ENCODE data around the gene IGFBP4.

IGFBP4 gene

DNA sequence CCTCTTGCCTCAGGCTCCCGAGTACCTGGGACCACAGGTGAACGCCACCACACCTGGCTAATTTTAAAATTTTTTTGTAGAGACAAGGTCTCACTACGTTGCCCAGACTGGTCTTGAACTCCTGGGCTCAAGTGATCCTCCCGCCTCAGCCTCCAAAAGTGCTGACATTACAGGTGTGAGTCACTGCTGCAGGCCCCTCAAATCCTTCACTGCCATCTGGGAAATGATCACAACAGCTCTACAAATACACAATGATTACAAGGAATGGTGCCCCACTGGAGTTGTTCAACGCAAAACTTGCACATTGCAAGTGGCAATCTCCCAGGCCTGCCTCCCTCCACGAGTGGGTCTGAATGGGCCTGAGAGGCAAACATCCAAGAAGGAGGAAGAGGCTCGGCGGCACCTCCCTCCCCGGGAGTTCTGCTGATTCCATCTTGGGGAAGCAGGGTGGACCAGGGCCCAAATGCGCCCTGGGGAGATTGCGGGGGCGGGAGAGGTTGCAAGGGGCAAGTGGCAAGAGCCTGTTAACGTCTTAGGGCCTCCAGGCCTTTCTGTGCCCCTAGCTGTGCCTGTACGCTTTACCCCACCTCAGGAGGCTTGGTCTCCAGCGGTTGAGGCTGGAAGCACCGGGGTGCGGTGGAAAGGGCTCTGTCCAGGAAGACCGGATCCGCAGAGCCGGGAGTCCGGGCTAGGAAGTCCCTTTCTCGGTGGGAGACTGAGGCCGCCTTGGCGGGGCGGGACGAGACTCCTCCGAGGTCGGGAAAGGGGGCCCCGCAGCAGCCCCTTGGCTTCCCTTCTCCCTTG lies 656 bp upstream of the IGFBP4 start:
- H3K9me3 ChIP-seq (ENCODE audit: control insufficient read depth, insufficient read depth, low read length), result no peaks in the 10 kb centered on the region
- H3K27ac ChIP-seq (ENCODE audit: low read depth, low read length), result no peak overlapping the region
- H3K9me2 ChIP-seq (replicated peaks; ENCODE audit: control insufficient read depth, low read length), result no peaks in the 10 kb centered on the region
- no peak overlapping the region for H3K4me3 ChIP-seq (ENCODE audit: low read length)
- peak; percentile 83; the same call in 1 of the 2 replicates for TF ChIP-seq EZH2phosphoT487 (IDR thresholded peaks at IDR 0.05; ENCODE audit: borderline replicate concordance, low read length)
- TF ChIP-seq, protein P1, sequence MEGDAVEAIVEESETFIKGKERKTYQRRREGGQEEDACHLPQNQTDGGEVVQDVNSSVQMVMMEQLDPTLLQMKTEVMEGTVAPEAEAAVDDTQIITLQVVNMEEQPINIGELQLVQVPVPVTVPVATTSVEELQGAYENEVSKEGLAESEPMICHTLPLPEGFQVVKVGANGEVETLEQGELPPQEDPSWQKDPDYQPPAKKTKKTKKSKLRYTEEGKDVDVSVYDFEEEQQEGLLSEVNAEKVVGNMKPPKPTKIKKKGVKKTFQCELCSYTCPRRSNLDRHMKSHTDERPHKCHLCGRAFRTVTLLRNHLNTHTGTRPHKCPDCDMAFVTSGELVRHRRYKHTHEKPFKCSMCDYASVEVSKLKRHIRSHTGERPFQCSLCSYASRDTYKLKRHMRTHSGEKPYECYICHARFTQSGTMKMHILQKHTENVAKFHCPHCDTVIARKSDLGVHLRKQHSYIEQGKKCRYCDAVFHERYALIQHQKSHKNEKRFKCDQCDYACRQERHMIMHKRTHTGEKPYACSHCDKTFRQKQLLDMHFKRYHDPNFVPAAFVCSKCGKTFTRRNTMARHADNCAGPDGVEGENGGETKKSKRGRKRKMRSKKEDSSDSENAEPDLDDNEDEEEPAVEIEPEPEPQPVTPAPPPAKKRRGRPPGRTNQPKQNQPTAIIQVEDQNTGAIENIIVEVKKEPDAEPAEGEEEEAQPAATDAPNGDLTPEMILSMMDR (IDR thresholded peaks at IDR 0.05; ENCODE audit: low read depth, low read length, poor library complexity, severe bottlenecking), result no peak
- H3K4me1 ChIP-seq (ENCODE audit: control insufficient read depth, low read length), result peaks cover 7% of the 10 kb centered on the region
- H3K27me3 ChIP-seq (ENCODE audit: control insufficient read depth, low read length), result peaks cover 58% of the 10 kb centered on the region
- no peaks in the 10 kb centered on the region for H3K36me3 ChIP-seq (ENCODE audit: control insufficient read depth, low read length)
- no peaks in the 10 kb centered on the region for H4K20me1 ChIP-seq (ENCODE audit: control insufficient read depth, insufficient read depth, low read depth, low read length)
- no peaks in the 10 kb centered on the region for H3F3A ChIP-seq (ENCODE audit: control insufficient read depth, insufficient read depth)
- H3K79me2 ChIP-seq (ENCODE audit: control insufficient read depth, low read length), result no peaks in the 10 kb centered on the region
- no peak overlapping the region; the same call in 1 of the 2 replicates for H3K4me2 ChIP-seq (ENCODE audit: low read length)

DNA sequence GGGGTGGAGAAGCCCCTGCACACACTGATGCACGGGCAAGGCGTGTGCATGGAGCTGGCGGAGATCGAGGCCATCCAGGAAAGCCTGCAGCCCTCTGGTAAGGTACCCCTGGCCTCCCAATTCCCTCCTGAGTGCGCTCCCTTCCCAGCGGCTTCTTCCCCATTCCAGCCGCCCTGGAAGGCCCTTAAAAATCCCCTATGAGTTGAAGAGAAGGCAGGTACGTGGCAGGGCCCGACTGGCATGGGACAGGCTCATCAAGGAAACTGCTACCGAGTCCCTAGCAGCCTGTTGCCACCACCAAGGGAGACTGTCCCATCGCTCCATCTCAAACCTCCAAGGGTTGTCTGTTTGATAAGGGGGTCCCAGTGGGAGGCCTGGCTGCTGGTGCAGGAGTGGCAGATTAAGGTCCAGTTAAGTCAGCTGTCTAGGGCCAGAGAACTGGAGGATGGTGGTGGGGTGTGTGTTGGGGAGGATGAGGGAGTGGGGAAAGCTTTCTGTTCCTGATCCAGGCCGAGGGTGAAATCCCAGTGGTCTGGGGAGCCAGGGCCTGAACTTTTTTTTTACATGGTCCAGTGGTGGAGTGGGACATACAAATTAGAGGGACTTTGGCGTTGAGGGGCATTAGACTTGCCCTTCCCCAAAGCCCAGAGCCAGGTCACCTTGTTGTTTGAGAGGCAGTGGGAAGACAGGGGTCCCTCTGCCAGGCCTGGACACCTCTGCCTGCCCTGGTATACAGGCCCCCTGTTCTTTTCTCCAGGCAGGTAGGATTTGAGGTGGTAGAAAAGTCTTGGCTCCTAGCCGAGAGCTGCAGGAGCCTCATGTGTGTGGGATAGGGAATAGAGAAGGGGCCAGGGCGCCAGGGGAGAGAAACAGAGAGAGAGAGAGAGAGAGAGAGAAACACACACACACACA lies 994 bp downstream of the IGFBP4 start:
- Histone ChIP-seq H3K27ac (ENCODE audit: low read depth, low read length) (no peak overlapping the region), H3K9me2 (replicated peaks; ENCODE audit: control insufficient read depth, low read length) (no peaks in the 10 kb centered on the region), H3K79me2 (ENCODE audit: control insufficient read depth, low read length) (no peaks in the 10 kb centered on the region), H3K9me3 (ENCODE audit: control insufficient read depth, insufficient read depth, low read length) (no peaks in the 10 kb centered on the region), H3F3A (ENCODE audit: control insufficient read depth, insufficient read depth) (no peaks in the 10 kb centered on the region), H3K4me3 (ENCODE audit: low read length) (no peak overlapping the region), H4K20me1 (ENCODE audit: control insufficient read depth, insufficient read depth, low read depth, low read length) (no peaks in the 10 kb centered on the region), H3K36me3 (ENCODE audit: control insufficient read depth, low read length) (no peaks in the 10 kb centered on the region), H3K4me1 (ENCODE audit: control insufficient read depth, low read length) (peaks cover 7% of the 10 kb centered on the region), H3K4me2 (ENCODE audit: low read length) (peak overlapping the region; percentile 45), H3K27me3 (ENCODE audit: control insufficient read depth, low read length) (peaks cover 74% of the 10 kb centered on the region)
- TF ChIP-seq, protein P1 (IDR thresholded peaks at IDR 0.05; ENCODE audit: low read depth, low read length, poor library complexity, severe bottlenecking), result peak; percentile 34
- TF ChIP-seq EZH2phosphoT487 (IDR thresholded peaks at IDR 0.05; ENCODE audit: borderline replicate concordance, low read length), result no peak

DNA sequence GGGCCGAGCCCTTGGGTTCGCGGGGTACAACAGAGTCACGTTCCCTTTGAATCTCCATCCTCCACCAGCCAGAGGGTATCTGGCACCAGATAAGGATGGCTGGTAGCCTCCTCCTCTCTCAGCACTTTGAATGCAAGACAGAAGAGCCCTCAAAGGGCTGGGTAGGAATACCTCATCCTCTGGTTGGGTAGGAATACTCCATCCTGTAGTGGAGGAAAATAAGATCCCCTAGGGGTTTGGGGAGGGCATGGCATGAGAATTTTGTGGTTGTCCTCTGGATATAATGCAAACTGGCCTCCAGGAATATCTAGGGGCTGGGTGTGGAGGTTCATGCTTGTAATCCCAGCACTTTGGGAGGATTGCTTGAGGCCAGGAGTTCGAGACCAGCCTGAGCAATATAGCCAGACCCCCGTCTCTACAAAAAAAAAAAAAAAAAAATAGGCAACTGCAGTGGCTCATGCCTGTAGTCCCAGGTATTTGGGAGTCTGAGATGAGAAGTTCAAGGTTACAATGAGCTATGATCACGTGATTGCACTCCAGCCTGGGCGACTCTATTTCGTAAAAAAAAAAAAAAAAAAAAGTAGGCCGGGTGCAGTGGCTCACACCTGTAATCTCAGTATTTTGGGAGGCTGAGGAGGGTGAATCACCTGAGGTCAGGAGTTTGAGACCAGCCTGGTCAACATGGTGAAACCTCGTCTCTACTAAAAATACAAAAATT lies 2.7 kb downstream of the IGFBP4 start:
- Histone ChIP-seq H3K4me2 (ENCODE audit: low read length) (no peak overlapping the region), H3K9me2 (replicated peaks; ENCODE audit: control insufficient read depth, low read length) (no peaks in the 10 kb centered on the region), H3K27ac (ENCODE audit: low read depth, low read length) (no peak overlapping the region), H3K4me1 (ENCODE audit: control insufficient read depth, low read length) (peaks cover 7% of the 10 kb centered on the region), H3K27me3 (ENCODE audit: control insufficient read depth, low read length) (peaks cover 74% of the 10 kb centered on the region), H3K79me2 (ENCODE audit: control insufficient read depth, low read length) (no peaks in the 10 kb centered on the region), H3K4me3 (ENCODE audit: low read length) (no peak overlapping the region), H4K20me1 (ENCODE audit: control insufficient read depth, insufficient read depth, low read depth, low read length) (no peaks in the 10 kb centered on the region), H3K36me3 (ENCODE audit: control insufficient read depth, low read length) (no peaks in the 10 kb centered on the region), H3K9me3 (ENCODE audit: control insufficient read depth, insufficient read depth, low read length) (no peaks in the 10 kb centered on the region), H3F3A (ENCODE audit: control insufficient read depth, insufficient read depth) (no peaks in the 10 kb centered on the region)
- TF ChIP-seq, protein P1 (IDR thresholded peaks at IDR 0.05; ENCODE audit: low read depth, low read length, poor library complexity, severe bottlenecking), result no peak
- no peak for TF ChIP-seq EZH2phosphoT487 (IDR thresholded peaks at IDR 0.05; ENCODE audit: borderline replicate concordance, low read length)

Data from DOHH2 (cell line).